ENCODE measurements around the gene MLEC. TPM values are rescaled to one million over a fixed set of nuclear protein-coding genes. Genes with fewer than 3 reads are reported as not detected.
A peak's percentile ranks its signal among the peaks of the same experiment; 100 is the strongest.

MLEC gene
- total RNA-seq, 2 donors from 2014 or later, result 49.1 to 63.1 TPM

DNA sequence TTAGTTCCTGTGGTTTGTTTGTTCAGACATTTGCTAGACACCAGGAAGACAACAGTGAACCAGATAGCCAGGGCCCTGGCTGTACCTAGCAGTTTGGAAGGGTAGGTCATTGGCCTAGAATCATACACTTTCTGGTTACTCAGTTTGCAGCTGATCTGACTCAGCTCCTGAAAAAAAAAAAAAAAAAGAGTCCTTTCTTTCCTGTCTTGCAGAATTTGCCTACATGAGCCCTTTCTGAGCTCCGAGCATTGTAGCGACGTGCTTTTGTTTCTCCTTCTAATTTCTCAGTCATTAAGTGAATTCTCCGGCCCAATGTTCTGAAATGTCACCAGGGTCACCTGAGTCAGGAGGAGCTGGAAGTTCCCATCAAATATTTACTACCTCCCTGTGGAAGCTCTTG lies 44.1 kb upstream of the MLEC start:
- ATAC-seq (ENCODE audit: insufficient number of reproducible peaks, low FRiP score, low read depth) (no peak), DNase-seq (ENCODE audit: low spot score) (no peak)
- Histone ChIP-seq H3K4me1 (ENCODE audit: control insufficient read depth in 1 of 2, low read depth in 2 of 2) (peaks cover 8 to 15% of the 10 kb centered on the region in 2 donors), H3K9me3 (no peaks in the 10 kb centered on the region), H3K27ac (no peak overlapping the region), H3K27me3 (replicated peaks; ENCODE audit: insufficient read depth) (peaks cover 19% of the 10 kb centered on the region), H3K36me3 (no peaks in the 10 kb centered on the region), H3K4me3 (no peak overlapping the region)
- TF ChIP-seq, protein P1, sequence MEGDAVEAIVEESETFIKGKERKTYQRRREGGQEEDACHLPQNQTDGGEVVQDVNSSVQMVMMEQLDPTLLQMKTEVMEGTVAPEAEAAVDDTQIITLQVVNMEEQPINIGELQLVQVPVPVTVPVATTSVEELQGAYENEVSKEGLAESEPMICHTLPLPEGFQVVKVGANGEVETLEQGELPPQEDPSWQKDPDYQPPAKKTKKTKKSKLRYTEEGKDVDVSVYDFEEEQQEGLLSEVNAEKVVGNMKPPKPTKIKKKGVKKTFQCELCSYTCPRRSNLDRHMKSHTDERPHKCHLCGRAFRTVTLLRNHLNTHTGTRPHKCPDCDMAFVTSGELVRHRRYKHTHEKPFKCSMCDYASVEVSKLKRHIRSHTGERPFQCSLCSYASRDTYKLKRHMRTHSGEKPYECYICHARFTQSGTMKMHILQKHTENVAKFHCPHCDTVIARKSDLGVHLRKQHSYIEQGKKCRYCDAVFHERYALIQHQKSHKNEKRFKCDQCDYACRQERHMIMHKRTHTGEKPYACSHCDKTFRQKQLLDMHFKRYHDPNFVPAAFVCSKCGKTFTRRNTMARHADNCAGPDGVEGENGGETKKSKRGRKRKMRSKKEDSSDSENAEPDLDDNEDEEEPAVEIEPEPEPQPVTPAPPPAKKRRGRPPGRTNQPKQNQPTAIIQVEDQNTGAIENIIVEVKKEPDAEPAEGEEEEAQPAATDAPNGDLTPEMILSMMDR (IDR thresholded peaks at IDR 0.05), result no peak

DNA sequence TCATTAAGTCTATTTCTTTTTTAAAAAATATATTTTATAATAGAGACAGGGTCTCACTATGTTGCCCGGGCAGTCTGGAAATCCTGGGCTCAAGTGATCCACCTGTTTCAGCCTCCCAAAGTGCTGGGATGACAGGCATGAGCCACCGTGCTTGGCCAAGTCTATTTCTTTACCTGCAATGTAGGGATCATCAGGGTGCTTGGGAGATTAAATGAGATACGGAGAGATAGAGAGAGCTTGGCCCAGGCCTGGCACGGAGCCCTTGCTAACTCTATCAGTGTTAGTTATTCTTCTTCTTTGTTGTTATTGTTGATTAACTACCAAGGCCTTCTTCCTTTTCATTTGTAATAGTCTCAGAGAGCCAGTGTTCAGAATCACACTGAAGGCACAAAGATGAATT lies 43.4 kb upstream of the MLEC start:
- ATAC-seq (ENCODE audit: insufficient number of reproducible peaks, low FRiP score, low read depth) (no peak), DNase-seq (ENCODE audit: low spot score) (no peak)
- H3K4me3 ChIP-seq, result no peak overlapping the region
- no peaks in the 10 kb centered on the region for H3K36me3 ChIP-seq
- no peak overlapping the region for H3K27ac ChIP-seq
- TF ChIP-seq, protein P1 (IDR thresholded peaks at IDR 0.05), result no peak
- peaks cover 8 to 16% of the 10 kb centered on the region in 2 donors for H3K4me1 ChIP-seq (ENCODE audit: control insufficient read depth in 1 of 2, low read depth in 2 of 2)
- peaks cover 19% of the 10 kb centered on the region for H3K27me3 ChIP-seq (replicated peaks; ENCODE audit: insufficient read depth)
- no peaks in the 10 kb centered on the region for H3K9me3 ChIP-seq

DNA sequence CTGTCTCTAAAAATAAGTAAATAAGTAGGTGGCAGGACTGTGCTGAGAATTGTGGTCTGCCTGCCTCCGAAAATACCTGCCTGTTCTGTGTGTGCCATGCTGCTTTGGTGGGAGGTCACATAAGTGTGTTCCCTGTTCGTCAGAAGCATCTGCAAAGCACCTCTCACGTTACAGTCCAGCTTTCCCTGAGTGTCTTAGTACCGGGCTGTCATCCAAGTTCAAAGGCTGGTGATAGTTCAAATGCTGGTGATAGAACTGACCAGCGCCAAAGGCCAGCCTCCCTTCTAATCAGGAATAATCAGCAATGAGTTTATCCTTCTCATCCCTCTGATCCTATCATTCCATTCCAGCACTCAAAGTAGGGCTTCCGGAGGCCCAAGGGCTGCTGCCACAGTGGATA lies 40.9 kb upstream of the MLEC start:
- no peak overlapping the region for H3K27ac ChIP-seq
- DNase-seq (ENCODE audit: low spot score) (no peak), ATAC-seq (ENCODE audit: insufficient number of reproducible peaks, low FRiP score, low read depth) (no peak)
- peaks cover 7 to 25% of the 10 kb centered on the region in 2 donors for H3K4me1 ChIP-seq (ENCODE audit: control insufficient read depth in 1 of 2, low read depth in 2 of 2)
- H3K36me3 ChIP-seq, result no peaks in the 10 kb centered on the region
- peaks cover 8% of the 10 kb centered on the region for H3K27me3 ChIP-seq (replicated peaks; ENCODE audit: insufficient read depth)
- no peaks in the 10 kb centered on the region for H3K9me3 ChIP-seq
- no peak overlapping the region for H3K4me3 ChIP-seq
- TF ChIP-seq, protein P1 (IDR thresholded peaks at IDR 0.05), result no peak

DNA sequence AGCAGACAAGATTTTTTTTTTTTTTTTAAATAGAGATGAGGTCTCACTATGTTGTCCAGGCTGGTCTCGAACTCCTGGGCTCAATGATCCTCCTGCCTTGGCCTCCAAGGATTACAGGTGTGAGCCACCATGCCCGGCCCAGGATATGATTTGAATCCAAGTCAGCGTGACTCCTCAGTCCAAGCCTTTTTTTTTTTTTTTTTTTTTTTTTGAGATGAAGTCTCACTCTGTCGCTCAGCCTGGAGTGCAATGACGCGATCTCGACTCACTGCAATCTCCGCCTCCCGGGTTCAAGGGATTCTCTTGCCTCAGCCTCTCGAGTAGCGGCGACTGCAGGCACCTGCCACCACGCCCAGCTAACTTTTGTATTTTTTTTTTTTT lies 39.6 kb upstream of the MLEC start:
- H3K27ac ChIP-seq, result no peak overlapping the region
- ATAC-seq (ENCODE audit: insufficient number of reproducible peaks, low FRiP score, low read depth), result no peak

DNA sequence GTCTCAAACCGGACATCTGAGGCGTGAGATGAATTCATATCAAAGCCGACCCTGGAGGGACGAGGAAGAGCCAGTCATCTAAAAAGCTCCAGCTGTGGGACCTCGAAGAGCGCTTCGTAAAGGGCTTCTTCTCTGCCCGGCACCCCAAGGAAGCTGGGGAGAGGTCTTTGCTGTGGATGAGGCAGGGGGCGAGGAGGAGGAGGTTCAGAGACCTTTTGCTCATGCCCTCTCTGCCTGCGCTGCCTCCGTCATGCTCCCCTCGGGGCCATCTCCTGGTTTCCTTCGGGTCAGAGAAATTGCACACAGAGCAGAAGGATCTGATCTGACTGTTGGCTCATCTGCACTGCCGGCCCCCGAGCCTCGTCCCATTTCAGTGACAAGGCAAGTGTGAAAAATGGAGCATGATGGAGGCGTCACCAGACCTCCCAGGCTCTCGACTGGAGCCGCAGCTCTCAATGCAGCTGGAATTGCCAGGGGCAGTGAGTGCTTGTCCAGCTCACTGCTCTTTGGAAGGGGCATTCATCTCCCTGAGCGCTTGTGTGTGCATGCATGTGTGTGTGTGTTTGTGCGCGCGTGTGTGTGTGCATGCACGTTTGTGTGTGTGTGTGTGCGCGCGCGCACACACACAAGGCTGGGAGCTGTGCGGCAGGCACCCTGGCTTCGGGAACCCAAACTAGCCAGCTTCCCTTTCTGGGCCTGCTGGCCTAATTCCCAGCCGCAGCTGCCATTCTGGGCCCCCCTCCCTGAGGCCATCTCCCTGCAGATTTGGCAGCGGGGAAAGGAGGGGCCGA lies 37.3 kb upstream of the MLEC start:
- TF ChIP-seq, protein P1 (IDR thresholded peaks at IDR 0.05), result no peak
- DNase-seq (ENCODE audit: low spot score) (no peak), ATAC-seq (ENCODE audit: insufficient number of reproducible peaks, low FRiP score, low read depth) (no peak)
- Histone ChIP-seq H3K27me3 (replicated peaks; ENCODE audit: insufficient read depth) (no peaks in the 10 kb centered on the region), H3K27ac (peak overlapping the region in 1 of 2 donors; percentile 54), H3K9me3 (no peaks in the 10 kb centered on the region), H3K4me1 (ENCODE audit: control insufficient read depth in 1 of 2, low read depth in 2 of 2) (peaks cover 15 to 49% of the 10 kb centered on the region in 2 donors), H3K4me3 (peak overlapping the region; percentile 75), H3K36me3 (no peaks in the 10 kb centered on the region)

More for the DNA sequence above, 39.6 kb upstream of the MLEC start:
- Histone ChIP-seq H3K27me3 (replicated peaks; ENCODE audit: insufficient read depth) (peaks cover 2% of the 10 kb centered on the region), H3K4me3 (no peak overlapping the region), H3K4me1 (ENCODE audit: control insufficient read depth in 1 of 2, low read depth in 2 of 2) (peaks cover 5 to 26% of the 10 kb centered on the region in 2 donors), H3K36me3 (no peaks in the 10 kb centered on the region), H3K9me3 (no peaks in the 10 kb centered on the region)
- DNase-seq (ENCODE audit: low spot score), result no peak
- TF ChIP-seq, protein P1 (IDR thresholded peaks at IDR 0.05), result no peak

All from thoracic aorta (tissue), 2 donors.